ENCODE data around the gene ALPK3. TPM values are rescaled to one million over a fixed set of nuclear protein-coding genes. Genes with fewer than 3 reads are reported as not detected.

Gene ALPK3
- total RNA-seq, 3 donors from 2014 or later (not counting 1 experiment from before 2014, with no cell fraction given): 0.35 to 1.1 (median 0.63) TPM

DNA sequence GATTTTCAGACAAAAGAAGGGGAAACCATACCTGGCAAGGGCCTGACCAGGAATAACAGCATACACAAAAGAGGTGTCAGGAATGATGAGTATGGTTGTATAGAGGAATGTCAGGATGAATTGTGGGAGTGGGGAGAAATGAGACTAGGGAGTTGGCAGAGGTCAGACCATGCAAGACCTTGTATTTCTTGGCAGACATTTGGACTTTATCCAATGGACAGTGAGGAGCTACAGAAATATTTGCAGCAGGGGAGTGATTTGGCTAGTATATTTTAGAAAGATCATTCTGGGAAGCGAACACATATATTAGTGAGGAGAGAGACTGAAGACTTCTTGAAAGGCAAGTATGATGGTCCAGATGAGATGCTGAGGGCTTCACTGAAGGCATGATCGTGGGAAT is 25.4 kb upstream of the ALPK3 start:
- TF ChIP-seq, protein P1, sequence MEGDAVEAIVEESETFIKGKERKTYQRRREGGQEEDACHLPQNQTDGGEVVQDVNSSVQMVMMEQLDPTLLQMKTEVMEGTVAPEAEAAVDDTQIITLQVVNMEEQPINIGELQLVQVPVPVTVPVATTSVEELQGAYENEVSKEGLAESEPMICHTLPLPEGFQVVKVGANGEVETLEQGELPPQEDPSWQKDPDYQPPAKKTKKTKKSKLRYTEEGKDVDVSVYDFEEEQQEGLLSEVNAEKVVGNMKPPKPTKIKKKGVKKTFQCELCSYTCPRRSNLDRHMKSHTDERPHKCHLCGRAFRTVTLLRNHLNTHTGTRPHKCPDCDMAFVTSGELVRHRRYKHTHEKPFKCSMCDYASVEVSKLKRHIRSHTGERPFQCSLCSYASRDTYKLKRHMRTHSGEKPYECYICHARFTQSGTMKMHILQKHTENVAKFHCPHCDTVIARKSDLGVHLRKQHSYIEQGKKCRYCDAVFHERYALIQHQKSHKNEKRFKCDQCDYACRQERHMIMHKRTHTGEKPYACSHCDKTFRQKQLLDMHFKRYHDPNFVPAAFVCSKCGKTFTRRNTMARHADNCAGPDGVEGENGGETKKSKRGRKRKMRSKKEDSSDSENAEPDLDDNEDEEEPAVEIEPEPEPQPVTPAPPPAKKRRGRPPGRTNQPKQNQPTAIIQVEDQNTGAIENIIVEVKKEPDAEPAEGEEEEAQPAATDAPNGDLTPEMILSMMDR (IDR thresholded peaks at IDR 0.05): no peak
- H3K9me3 Mint-ChIP-seq: no peaks in the 10 kb centered on the region
- peak overlapping the region; percentile 12 to 27 for H3K27ac Mint-ChIP-seq
- Histone ChIP-seq H3K9me3 (ENCODE audit: control insufficient read depth, insufficient read depth, low read length) (no peaks in the 10 kb centered on the region), H3K36me3 (ENCODE audit: control insufficient read depth, insufficient read depth, low read length) (peaks cover 39% of the 10 kb centered on the region), H3K4me1 (ENCODE audit: control insufficient read depth, insufficient read depth, low read length) (peaks cover 4% of the 10 kb centered on the region), H3K27me3 (ENCODE audit: control insufficient read depth, insufficient read depth, low read length) (no peaks in the 10 kb centered on the region), H3K27ac (ENCODE audit: low read length) (no peak overlapping the region), H3K4me3 (ENCODE audit: low read length) (no peak overlapping the region)
- peaks cover 10% of the 10 kb centered on the region for H3K36me3 Mint-ChIP-seq
- peaks cover 25 to 31% of the 10 kb centered on the region in 2 donors for H3K4me1 Mint-ChIP-seq
- DNase-seq (no peak), ATAC-seq (no peak)
- no peak overlapping the region for H3K4me3 Mint-ChIP-seq
- intact Hi-C loops (cut with micrococcal nuclease): no loop called here
- H3K27me3 Mint-ChIP-seq (ENCODE audit: low read depth in 2 of 2): no peaks in the 10 kb centered on the region
- whole genome bisulfite sequencing (ENCODE audit: insufficient coverage): 100% methylated on average over 2 of the region's 2 CpGs

DNA sequence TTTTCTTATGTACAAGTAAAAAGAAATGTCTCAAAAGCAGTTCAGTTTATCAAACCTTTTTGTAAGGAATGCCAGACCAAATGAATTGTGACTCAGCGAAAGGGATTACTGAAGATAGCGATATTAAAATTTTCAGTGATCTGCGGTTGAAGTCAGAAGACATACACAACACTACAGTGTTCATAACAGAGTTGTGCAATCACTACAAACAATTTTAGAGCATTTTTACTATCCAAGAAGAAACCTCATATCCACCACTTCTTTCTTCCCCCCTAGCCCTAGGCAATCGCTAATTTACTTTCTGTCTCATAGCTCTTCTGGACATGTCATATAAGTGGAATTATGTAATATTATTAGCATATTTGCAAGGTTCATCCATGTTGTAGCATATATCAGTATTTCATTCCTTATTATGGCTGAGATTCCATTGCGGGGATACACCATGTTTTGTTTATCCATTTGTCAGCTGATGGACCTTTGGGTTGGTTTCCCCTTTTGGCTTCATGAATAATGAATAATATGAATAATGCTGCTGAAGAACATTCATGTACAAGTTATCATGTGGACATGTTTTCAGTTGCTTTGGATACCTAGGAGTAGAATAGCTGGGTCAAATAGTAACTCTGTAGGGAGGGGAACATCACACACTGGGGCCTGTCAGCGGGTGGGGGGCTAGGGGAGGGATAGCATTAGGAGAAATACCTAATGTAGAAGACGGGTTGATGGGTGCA is 23.6 kb upstream of the ALPK3 start:
- intact Hi-C loops (cut with micrococcal nuclease): no loop called here
- H3K9me3 Mint-ChIP-seq: no peaks in the 10 kb centered on the region

DNA sequence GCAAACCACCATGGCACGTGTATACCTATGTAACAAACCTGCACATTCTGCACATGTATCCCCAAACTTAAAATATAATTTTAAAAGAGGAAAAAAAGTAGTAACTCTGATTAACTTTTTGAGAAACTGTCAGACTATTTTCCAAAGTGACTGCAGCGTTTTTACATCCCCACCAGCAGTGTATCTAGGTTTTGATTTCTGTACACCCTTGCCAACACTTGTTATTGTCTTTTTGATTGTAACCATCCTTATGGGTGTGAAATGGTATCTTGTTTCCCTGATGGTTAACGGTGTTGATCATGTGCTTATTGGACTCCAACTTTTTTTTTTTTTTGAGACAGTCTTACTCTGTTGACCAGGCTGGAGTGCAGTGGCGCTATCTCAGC is 23.0 kb upstream of the ALPK3 start:
- Histone ChIP-seq H3K9me3 (ENCODE audit: control insufficient read depth, insufficient read depth, low read length) (no peaks in the 10 kb centered on the region), H3K27ac (ENCODE audit: low read length) (no peak overlapping the region), H3K27me3 (ENCODE audit: control insufficient read depth, insufficient read depth, low read length) (no peaks in the 10 kb centered on the region), H3K4me1 (ENCODE audit: control insufficient read depth, insufficient read depth, low read length) (no peaks in the 10 kb centered on the region), H3K36me3 (ENCODE audit: control insufficient read depth, insufficient read depth, low read length) (peaks cover 57% of the 10 kb centered on the region), H3K4me3 (ENCODE audit: low read length) (no peak overlapping the region)
- H3K27ac Mint-ChIP-seq: no peak overlapping the region
- peaks cover 12 to 17% of the 10 kb centered on the region in 2 donors for H3K4me1 Mint-ChIP-seq
- H3K36me3 Mint-ChIP-seq: peaks cover 10% of the 10 kb centered on the region
- WGBS (ENCODE audit: insufficient coverage): 90% methylated on average over 3 of the region's 4 CpGs
- H3K27me3 Mint-ChIP-seq (ENCODE audit: low read depth in 2 of 2): no peaks in the 10 kb centered on the region
- ATAC-seq (no peak), DNase-seq (no peak)
- no peaks in the 10 kb centered on the region for H3K9me3 Mint-ChIP-seq
- TF ChIP-seq, protein P1 (IDR thresholded peaks at IDR 0.05): no peak
- H3K4me3 Mint-ChIP-seq: no peak overlapping the region
- intact Hi-C loops (cut with micrococcal nuclease): no loop called here

More for the DNA sequence above, 23.6 kb upstream of the ALPK3 start:
- Histone ChIP-seq H3K27me3 (ENCODE audit: control insufficient read depth, insufficient read depth, low read length) (no peaks in the 10 kb centered on the region), H3K27ac (ENCODE audit: low read length) (no peak overlapping the region), H3K9me3 (ENCODE audit: control insufficient read depth, insufficient read depth, low read length) (no peaks in the 10 kb centered on the region), H3K36me3 (ENCODE audit: control insufficient read depth, insufficient read depth, low read length) (peaks cover 51% of the 10 kb centered on the region), H3K4me3 (ENCODE audit: low read length) (no peak overlapping the region), H3K4me1 (ENCODE audit: control insufficient read depth, insufficient read depth, low read length) (no peaks in the 10 kb centered on the region)
- ATAC-seq (no peak), DNase-seq (no peak)
- Mint-ChIP-seq H3K36me3 (peaks cover 10% of the 10 kb centered on the region), H3K4me3 (no peak overlapping the region), H3K4me1 (peaks cover 13 to 20% of the 10 kb centered on the region in 2 donors), H3K27me3 (ENCODE audit: low read depth in 2 of 2) (no peaks in the 10 kb centered on the region), H3K27ac (peak overlapping the region in 1 of 2 donors; percentile 37)
- WGBS (ENCODE audit: insufficient coverage): 98% methylated on average over 5 of the region's 7 CpGs
- TF ChIP-seq, protein P1 (IDR thresholded peaks at IDR 0.05): no peak

DNA sequence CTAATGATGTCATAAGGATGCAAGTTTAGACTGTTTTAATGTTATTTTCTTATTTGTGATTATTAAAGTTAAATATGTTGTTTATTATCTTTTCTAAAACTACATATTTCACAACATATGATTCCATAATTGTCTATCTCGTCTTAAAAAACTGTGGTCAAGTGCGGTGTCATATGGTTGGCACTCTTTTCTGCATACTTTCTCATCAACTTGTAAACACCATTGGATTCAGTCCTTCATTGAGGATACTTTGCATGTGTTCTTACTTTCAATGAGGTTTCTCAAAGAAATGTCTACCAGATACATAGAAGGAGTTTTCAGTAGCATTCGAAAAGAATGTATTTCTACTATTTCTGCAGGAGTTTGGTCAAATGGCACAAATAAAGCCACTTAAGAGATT is 22.0 kb upstream of the ALPK3 start:
- H3K36me3 Mint-ChIP-seq: peaks cover 10% of the 10 kb centered on the region
- no peak for DNase-seq
- Histone ChIP-seq H3K9me3 (ENCODE audit: control insufficient read depth, insufficient read depth, low read length) (no peaks in the 10 kb centered on the region), H3K27ac (ENCODE audit: low read length) (no peak overlapping the region), H3K27me3 (ENCODE audit: control insufficient read depth, insufficient read depth, low read length) (no peaks in the 10 kb centered on the region), H3K4me3 (ENCODE audit: low read length) (no peak overlapping the region), H3K4me1 (ENCODE audit: control insufficient read depth, insufficient read depth, low read length) (no peaks in the 10 kb centered on the region), H3K36me3 (ENCODE audit: control insufficient read depth, insufficient read depth, low read length) (peaks cover 67% of the 10 kb centered on the region)
- ATAC-seq: no peak
- intact Hi-C loops (cut with micrococcal nuclease): no loop called here
- H3K27me3 Mint-ChIP-seq (ENCODE audit: low read depth in 2 of 2): no peaks in the 10 kb centered on the region
- no peak overlapping the region for H3K27ac Mint-ChIP-seq
- H3K4me1 Mint-ChIP-seq: peaks cover 12 to 15% of the 10 kb centered on the region in 2 donors
- 91% methylated on average over 2 of the region's 3 CpGs for WGBS (ENCODE audit: insufficient coverage)
- H3K9me3 Mint-ChIP-seq: no peaks in the 10 kb centered on the region
- TF ChIP-seq, protein P1 (IDR thresholded peaks at IDR 0.05): no peak
- no peak overlapping the region for H3K4me3 Mint-ChIP-seq

Data from natural killer cell (primary cell).